Stimulated activated naive CD4-positive, alpha-beta T cell (primary cell): ENCODE results near the gene ELMO2.
"Not testable (repeated sequence)": the region's sequence is repeated elsewhere in the genome, so short reads cannot be mapped to it uniquely, and the experiment has no call there.

Experiments
- DNase-seq, 6 experiments: peaks; one replicate each; lab custom pipeline; 2025; lab: John Stamatoyannopoulos, UW

The ELMO2 gene

DNA sequence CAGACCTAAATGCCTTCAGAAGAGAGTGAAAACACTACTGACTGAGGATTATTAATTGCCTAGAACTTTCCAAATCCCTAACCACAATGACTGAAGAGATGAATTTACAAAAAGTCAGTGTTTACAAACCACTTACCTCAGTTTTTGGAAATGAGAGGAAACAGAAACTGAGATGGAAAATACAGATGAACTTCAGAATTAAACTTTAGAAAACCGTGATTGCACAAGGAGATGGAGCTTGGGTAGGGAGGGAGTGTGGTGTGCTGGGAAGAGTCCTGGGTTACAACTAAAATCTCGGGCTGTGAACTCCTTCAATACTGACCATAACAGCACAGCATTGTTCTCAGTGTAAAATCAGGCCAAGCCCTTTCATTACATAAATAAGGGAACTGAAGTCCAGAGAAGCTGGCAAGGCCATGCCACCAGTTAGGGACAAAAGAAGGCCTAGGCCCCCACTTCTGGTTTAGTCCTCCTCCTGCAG is 4.0 kb downstream of the ELMO2 start:
- no peak for DNase-seq

GRCh38 chr20:46401478-46401860 is 4.9 kb downstream of the ELMO2 start:
- DNase-seq: no peak

DNA sequence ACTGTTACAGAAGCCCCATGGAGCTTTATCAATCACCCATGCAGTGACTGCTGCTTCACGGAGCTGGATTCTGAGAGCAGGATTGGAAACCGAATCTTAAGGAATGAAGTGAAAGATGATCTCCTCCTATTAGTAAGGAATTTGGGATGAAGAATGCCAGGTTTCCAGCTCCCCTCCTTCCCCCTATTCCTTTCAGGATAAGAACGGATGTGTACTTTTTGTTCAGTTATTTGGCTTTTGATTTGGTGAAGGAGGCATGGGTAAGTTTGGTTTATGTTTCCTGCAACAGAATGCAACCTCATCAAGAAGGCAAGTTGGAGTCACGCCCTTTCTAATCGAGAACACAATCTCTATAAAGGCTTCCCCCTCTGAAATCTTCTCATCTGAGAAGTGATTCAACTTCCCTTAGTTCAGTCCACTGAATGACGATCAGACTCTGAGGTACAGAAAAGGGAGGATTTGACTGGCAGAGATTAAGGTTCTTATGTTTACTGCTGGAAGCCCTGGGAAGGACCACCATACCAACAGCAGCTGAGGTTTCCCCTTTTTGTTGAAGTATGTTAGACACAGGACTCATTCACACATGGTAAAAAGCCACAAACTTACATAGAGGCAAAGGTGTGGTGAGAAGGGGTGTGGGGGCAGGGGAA is 5.5 kb downstream of the ELMO2 start:
- peak in 5 of 6 experiments; percentile 15 to 82 (median 78) for DNase-seq

- DNase-seq: no peak
Observed at GRCh38 chr20:46400253-46400652, 6.2 kb downstream of the ELMO2 start.

- peak in 2 of 6 experiments; percentile 6 to 8 for DNase-seq
Observed at GRCh38 chr20:46399401-46399800, 7.0 kb downstream of the ELMO2 start.

DNA sequence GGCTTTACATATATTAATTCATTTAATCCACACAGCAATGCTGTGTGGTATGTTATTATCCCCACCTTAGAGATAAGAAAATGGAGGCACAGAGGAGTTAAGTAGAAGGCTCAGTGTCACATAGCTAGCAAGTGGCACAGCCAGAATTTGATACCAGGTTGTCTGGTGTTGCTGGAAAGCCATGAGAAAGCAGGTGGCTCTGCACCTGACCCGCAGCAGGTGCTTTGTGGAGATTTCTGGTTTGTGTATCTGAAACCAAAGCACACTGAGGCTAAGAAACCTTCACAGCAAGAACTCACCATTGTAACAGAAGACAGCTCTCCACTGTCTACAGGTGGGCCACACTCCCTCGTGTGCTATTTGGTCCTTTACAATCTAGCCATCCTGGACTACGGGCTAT is 7.5 kb downstream of the ELMO2 start:
- no peak for DNase-seq

GRCh38 chr20:46396052-46396740 is 10.2 kb downstream of the ELMO2 start:
- DNase-seq: no peak

DNA sequence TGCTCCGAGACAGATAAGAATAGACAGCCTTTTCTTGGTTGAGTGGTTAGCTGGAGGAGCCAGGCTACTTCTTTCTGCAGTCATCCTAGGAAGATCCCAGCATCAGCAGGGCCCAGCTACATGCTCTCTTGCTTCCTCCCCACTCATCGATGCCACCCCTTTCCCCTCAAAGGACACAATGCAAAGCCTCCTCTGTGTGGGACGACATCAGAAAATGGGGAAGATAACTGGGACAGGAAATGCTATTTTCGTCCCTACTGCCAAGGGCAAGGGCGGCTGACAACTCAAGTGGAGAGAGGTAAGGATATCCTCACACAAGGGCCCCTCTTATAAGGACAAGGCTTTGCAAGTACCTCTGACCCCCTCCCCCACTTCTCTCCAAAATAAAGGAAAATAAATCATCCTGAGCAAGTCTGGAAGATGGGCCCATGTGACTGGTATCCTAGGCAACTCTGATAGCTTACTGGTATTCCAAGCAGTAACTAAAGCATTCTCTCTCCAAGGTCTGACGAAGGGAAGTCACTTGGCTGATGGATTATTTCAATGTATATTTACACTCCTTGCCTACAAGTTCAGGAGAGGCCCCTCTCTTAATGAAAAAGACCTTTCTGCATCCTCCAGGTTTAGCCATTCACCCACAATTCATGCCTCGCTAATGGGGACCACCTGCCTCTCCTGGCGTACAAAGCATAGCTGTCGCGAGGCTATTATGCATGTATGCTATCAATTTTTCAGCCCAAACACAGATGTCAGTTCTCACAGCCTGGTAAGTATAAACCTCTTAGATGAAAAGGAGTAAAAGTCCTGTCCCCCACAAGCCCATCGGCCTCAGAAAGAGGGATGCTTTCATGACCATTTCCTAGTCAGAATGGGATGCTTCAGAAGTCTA is 11.3 kb downstream of the ELMO2 start:
- DNase-seq: no peak

GRCh38 chr20:46393967-46394366 is 12.4 kb downstream of the ELMO2 start:
- no peak for DNase-seq

DNA sequence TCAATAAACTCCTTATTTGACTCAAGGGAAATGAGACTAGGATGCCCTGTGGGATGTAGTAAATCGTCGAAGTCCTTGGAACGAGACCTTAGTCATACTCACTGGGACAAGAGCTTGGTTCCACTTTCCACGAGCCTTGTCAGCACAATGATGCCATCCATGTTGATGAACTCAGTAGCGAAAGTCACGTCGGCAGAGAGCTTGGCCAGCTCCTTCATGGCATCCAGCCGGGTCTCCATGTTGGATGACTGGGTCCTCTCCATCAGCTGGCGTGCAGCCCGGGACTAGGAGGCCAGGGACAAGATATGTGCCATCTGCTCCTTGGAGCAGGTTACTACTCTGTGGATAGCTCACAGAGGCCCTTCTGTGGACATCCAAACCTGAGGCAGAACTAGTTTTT is 17.5 kb downstream of the ELMO2 start:
- no peak for DNase-seq

DNA sequence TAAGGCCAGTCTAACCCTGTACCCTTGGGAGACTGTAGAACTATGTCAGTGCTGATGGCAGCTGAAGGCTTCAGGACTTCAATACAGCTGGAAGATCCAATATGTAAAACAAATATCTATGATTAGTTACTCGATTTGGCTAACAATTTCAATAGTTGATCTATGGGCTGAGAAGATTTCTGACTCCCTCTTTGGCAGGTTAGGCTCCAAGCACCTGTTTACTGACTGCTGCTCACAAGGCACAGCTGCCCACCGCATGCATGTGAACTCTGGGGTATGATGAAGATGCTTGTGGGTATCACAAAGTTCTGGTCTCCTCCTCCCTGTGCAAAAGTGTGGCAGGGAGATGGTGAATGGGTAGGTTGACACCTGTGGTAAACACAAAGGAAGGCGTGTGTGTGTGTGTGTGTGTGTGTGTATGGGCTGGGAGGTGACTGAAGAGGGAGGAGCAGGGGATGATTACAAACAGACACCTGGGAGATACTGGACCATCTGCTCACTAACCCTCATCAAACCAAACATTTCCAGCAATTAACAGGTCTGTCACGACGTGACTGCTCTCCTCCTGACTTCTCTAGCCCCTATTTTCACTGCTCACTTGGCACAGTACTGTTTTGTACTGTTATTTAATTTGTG is 18.1 kb downstream of the ELMO2 start:
- DNase-seq: no peak

- not testable (repeated sequence) for DNase-seq
Observed at GRCh38 chr20:46387054-46387453, 19.4 kb downstream of the ELMO2 start.

GRCh38 chr20:46378412-46379009 is 27.9 kb downstream of the ELMO2 start:
- no peak for DNase-seq

- no peak for DNase-seq
Observed at GRCh38 chr20:46377518-46377917, 28.9 kb downstream of the ELMO2 start.

DNA sequence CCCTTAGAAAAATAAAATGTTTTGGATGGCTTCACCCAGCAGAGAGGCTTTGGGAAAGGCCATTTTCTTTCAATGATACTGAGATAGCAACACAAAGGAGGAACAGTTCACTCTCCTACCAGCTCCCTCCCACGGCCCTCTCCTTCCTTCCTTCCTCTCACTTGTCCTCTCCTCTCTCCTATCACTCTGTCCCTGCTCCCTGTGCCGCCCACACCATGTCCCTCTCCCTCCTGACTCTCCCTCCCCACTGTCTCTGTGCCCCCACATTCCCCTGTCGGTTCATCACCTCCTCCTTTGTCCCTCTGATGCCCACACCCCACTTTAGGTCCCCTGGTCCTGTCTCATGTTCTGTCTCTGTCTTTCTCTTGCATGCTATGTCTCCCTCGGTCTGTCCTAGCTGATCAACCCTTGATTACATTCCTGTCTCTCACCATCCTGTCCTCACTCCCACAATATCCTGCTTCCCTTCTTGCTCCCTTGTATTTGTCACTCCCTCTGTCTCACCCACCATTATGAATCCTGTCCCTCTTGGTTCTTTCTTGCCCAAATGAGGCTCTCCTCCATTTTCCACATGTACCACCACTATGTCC is 30.1 kb downstream of the ELMO2 start:
- DNase-seq: no peak

- no peak for DNase-seq
Observed at GRCh38 chr20:46375771-46376170, 30.6 kb downstream of the ELMO2 start.

DNA sequence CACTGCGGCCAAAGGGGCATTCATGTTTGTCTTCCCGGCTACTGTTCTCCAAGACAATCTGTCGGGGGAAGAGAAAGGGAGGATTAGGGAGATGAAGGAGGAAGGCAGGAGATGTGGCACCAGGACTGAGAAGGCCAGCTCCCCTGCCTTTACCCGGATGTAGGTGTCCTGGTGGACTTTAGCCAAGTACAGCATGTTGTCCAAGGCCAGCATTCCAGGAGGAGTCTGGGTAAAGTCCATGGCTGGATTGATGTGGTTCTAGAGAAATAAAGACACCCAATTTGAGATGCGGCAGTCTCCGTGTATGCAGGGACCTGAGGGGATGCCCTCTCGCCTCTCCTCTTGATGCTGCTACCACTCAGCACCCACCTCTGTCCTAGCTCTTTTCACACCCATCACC is 32.0 kb downstream of the ELMO2 start:
- no peak for DNase-seq

GRCh38 chr20:46371656-46372055 is 34.8 kb downstream of the ELMO2 start:
- DNase-seq: no peak

DNA sequence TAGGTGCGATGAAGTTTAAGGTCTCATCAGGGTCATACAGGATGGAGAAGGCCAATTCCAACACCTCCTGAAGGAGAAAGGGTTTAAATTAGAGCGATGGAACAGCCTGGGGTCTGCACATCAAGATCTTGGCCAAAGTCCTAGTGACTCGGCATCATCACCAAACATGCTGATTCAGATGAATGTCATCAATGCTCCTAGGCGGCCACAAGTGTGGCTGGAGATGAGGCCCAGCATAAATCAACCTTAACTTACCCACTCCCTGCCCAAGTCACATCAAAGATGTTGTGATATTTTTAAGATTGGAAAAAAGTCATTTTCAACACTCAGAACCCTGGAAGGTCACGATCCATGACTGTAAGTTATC is 37.5 kb downstream of the ELMO2 start:
- no peak for DNase-seq

GRCh38 chr20:46367967-46368901 is 38.2 kb downstream of the ELMO2 start:
- DNase-seq: no peak
